Endodermal cell (in vitro differentiated cells): ENCODE data around the gene DGKE. TPM values are rescaled to one million over a fixed set of nuclear protein-coding genes. Genes with fewer than 3 reads are reported as not detected.
A peak's percentile ranks its signal among the peaks of the same experiment; 100 is the strongest.

Source experiments
- DNase-seq: peaks from one replicate; pipeline ENCODE4 v3.0.0-alpha.2; 2017
- H3K27ac ChIP-seq: 2 replicates; pipeline ENCODE4 v1.5.1; 2013; ENCODE audit warnings: mild to moderate bottlenecking, low read depth, low read length, moderate library complexity
- H3K27me3 ChIP-seq: 2 replicates; pipeline ENCODE4 v1.6.1; 2013; ENCODE audit warnings: mild to moderate bottlenecking, low read length, moderate library complexity; ENCODE audit not compliant: insufficient read depth, control insufficient read depth, poor library complexity, severe bottlenecking
- H3K36me3 ChIP-seq: 2 replicates; pipeline ENCODE4 v1.7.0; 2013; ENCODE audit warnings: mild to moderate bottlenecking, low read length, moderate library complexity; ENCODE audit not compliant: control insufficient read depth, insufficient read depth
- H3K4me1 ChIP-seq: one replicate; pipeline ENCODE4 v1.7.0; 2013; ENCODE audit warnings: low read length; ENCODE audit not compliant: control insufficient read depth, insufficient read depth
- H3K4me3 ChIP-seq: 2 replicates; pipeline ENCODE4 v1.5.1; 2013; ENCODE audit warnings: mild to moderate bottlenecking, low read length, moderate library complexity
- H3K9ac ChIP-seq: 2 replicates; pipeline ENCODE4 v1.6.1; 2013; ENCODE audit warnings: mild to moderate bottlenecking, low read length, moderate library complexity; ENCODE audit not compliant: poor library complexity, severe bottlenecking; ENCODE audit errors: extremely low read depth
- H3K9me3 ChIP-seq: 2 replicates; pipeline ENCODE4 v1.6.1; 2013; ENCODE audit warnings: mild to moderate bottlenecking, low read length, moderate library complexity; ENCODE audit not compliant: control insufficient read depth
- H3K27ac Mint-ChIP-seq: 2 replicates; pipeline ENCODE4 v1.8.0; 2020; ENCODE audit warnings: mixed read lengths
- H3K27me3 Mint-ChIP-seq: 2 replicates; pipeline ENCODE4 v1.8.0; 2021; ENCODE audit warnings: mild to moderate bottlenecking, mixed read lengths; ENCODE audit not compliant: insufficient read depth
- H3K36me3 Mint-ChIP-seq: 2 replicates; pipeline ENCODE4 v1.8.0; 2020; ENCODE audit warnings: low read depth, mixed read lengths
- H3K4me1 Mint-ChIP-seq: 2 replicates; pipeline ENCODE4 v1.8.0; 2020; ENCODE audit warnings: mixed read lengths
- H3K4me3 Mint-ChIP-seq: 2 replicates; pipeline ENCODE4 v1.8.0; 2020; ENCODE audit warnings: mild to moderate bottlenecking, moderate library complexity, mixed read lengths
- H3K9me3 Mint-ChIP-seq: 2 replicates; pipeline ENCODE4 v1.8.0; 2020; ENCODE audit warnings: mild to moderate bottlenecking, mixed read lengths
- CTCF ChIP-seq: fragments of 200-600 bp; sonication (generic); conservative IDR thresholded peaks from 2 replicates; pipeline ENCODE4 v1.5.0; 2021; ENCODE audit warnings: antibody characterized with exemption, mild to moderate bottlenecking
- WGBS, 2 experiments: methylation state at CpG; one replicate each; pipeline versions ENCODE4 v1.1.5 to v1.1.7; 2013; ENCODE audit warnings: missing lambda C conversion rate in 2 of 2, mixed read lengths in 1 of 2; ENCODE audit not compliant: insufficient coverage in 1 of 2, insufficient read length in 1 of 2; 5-methylcytosine and 5-hydroxymethylcytosine counted together
- total RNA-seq, 2 donors: library from RNA; stranded (reverse); fragmentation: NEBNext Ultra II Directional in 1 of 2; extraction: Animal tissue kit (Norgen Biotek cat#: 25700) in 1 of 2; gene quantifications; 2 replicates in 1 of 2; 3 replicates in 1 of 2; pipeline ENCODE4 v1.2.1, GENCODE V29; 2021

Gene DGKE
- total RNA-seq, 2 donors from 2014 or later, result 3.5 to 7.1 TPM

GRCh38 chr17:56796536-56796935 lies 37.4 kb upstream of the DGKE start:
- Mint-ChIP-seq H3K9me3 (peaks cover 4% of the 10 kb centered on the region), H3K36me3 (no peaks in the 10 kb centered on the region), H3K4me3 (no peak overlapping the region), H3K27ac (no peak overlapping the region), H3K4me1 (peaks cover 7% of the 10 kb centered on the region), H3K27me3 (peaks cover 9% of the 10 kb centered on the region)
- Histone ChIP-seq H3K9me3 (no peaks in the 10 kb centered on the region), H3K27me3 (no peaks in the 10 kb centered on the region), H3K4me1 (no peaks in the 10 kb centered on the region), H3K27ac (no peak overlapping the region), H3K9ac (no peak overlapping the region), H3K4me3 (no peak overlapping the region), H3K36me3 (no peaks in the 10 kb centered on the region)
- 89 to 92% methylated on average over 4 to 8 of the region's 8 CpGs for WGBS, 2 experiments
- no peak for TF ChIP-seq CTCF
- no peak for DNase-seq

GRCh38 chr17:56798916-56799315 lies 35.0 kb upstream of the DGKE start:
- no peak overlapping the region for H3K27ac Mint-ChIP-seq
- H3K27me3 ChIP-seq, result no peaks in the 10 kb centered on the region
- no peaks in the 10 kb centered on the region for H3K36me3 ChIP-seq
- peaks cover 7% of the 10 kb centered on the region for H3K4me1 Mint-ChIP-seq
- H3K27ac ChIP-seq, result no peak overlapping the region
- H3K27me3 Mint-ChIP-seq, result peaks cover 4% of the 10 kb centered on the region
- H3K4me3 Mint-ChIP-seq, result no peak overlapping the region
- no peaks in the 10 kb centered on the region for H3K9me3 Mint-ChIP-seq
- no peaks in the 10 kb centered on the region for H3K36me3 Mint-ChIP-seq
- DNase-seq, result peak; percentile 89
- H3K4me3 ChIP-seq, result no peak overlapping the region
- H3K9me3 ChIP-seq, result no peaks in the 10 kb centered on the region
- TF ChIP-seq CTCF, result no peak
- no peak overlapping the region for H3K9ac ChIP-seq
- WGBS, 2 experiments, result 3 to 11% methylated on average over 3 to 4 of the region's 4 CpGs
- H3K4me1 ChIP-seq, result no peaks in the 10 kb centered on the region

GRCh38 chr17:56801459-56802178 lies 32.3 kb upstream of the DGKE start:
- Histone ChIP-seq H3K4me3 (no peak overlapping the region), H3K9me3 (no peaks in the 10 kb centered on the region), H3K9ac (no peak overlapping the region), H3K27ac (no peak overlapping the region), H3K4me1 (no peaks in the 10 kb centered on the region), H3K36me3 (no peaks in the 10 kb centered on the region), H3K27me3 (no peaks in the 10 kb centered on the region)
- H3K4me1 Mint-ChIP-seq, result peaks cover 7% of the 10 kb centered on the region
- DNase-seq, result no peak
- 89% methylated on average over 4 of the region's 4 CpGs; no CpG with 5 or more reads in 1 of the 2 experiments for WGBS, 2 experiments
- no peak overlapping the region for H3K27ac Mint-ChIP-seq
- H3K27me3 Mint-ChIP-seq, result no peaks in the 10 kb centered on the region
- H3K9me3 Mint-ChIP-seq, result no peaks in the 10 kb centered on the region
- H3K4me3 Mint-ChIP-seq, result no peak overlapping the region
- no peaks in the 10 kb centered on the region for H3K36me3 Mint-ChIP-seq
- TF ChIP-seq CTCF, result no peak
